ENCODE measurements around the gene ZDHHC11.
"Not testable (repeated sequence)": the region's sequence is repeated elsewhere in the genome, so short reads cannot be mapped to it uniquely, and the experiment has no call there.

The ZDHHC11 gene

DNA sequence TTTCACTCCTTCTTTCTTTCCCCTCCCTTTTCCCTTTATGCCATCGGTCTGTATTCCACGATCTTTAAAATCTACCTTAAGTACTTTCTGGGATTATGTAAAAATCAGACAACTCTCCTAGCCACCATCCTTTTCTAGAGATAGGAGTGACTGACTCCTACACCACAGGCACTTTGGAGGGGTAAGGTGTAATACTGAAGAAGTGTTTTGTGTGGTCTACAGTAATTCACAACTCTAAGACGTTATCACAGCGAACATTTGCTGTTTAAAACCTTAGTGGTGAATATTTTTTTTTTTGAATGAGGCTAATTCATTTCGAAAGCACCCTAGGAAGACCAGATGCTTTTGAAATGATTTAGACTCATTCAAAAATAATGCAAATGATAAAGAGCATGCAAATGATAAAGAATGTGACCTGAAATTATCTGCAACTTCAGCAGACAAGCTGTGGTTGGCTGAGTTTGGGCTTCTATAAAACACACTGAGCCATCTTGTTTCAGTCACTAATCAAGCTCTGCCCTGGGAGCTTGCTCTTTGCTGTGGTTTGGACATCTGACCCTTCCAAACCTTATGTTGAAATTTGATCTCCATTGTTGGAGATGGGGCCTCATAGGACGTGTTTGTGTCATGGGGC is 52.2 kb downstream of the ZDHHC11 start:
- DNase-seq = not testable (repeated sequence)

DNA sequence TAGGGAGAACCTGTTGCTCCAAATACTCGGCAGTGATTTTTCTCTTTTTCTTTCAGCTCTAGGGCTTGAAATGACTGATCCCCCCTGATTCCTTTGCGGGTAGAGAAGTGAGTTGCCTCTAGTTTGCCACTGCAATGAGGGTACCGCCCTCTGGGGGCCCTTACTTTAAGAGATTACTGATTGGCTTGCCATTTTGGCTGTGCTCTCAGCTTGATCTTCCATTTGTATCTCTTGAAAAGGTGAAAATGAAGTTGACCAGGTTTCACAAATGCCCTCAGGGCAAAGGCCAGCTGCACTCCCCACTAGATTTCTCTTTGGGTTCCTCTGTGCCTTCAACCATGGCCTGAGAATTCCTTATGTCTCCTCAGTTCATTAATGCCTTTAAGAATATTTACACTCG is 52.8 kb downstream of the ZDHHC11 start:
- DNase-seq = not testable (repeated sequence)

DNA sequence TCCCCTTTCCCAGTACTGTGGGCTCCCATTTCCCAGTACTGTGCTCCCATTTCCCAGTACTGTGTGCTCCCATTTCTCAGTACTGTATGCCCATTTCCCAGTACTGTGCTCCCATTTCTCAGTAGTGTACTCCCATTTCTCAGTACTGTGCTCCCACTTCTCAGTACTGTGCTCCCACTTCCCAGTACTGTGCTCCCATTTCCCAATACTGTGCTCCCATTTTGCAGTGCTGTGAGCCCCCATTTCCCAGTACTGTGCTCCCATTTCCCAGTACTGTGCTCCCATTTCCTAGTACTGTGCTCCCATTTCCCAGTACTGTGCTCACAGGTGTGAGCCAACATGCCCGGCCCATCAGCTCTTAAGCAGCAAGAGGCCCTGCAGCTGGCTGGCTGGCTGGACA is 54.9 kb downstream of the ZDHHC11 start:
- DNase-seq = not testable (repeated sequence)

DNA sequence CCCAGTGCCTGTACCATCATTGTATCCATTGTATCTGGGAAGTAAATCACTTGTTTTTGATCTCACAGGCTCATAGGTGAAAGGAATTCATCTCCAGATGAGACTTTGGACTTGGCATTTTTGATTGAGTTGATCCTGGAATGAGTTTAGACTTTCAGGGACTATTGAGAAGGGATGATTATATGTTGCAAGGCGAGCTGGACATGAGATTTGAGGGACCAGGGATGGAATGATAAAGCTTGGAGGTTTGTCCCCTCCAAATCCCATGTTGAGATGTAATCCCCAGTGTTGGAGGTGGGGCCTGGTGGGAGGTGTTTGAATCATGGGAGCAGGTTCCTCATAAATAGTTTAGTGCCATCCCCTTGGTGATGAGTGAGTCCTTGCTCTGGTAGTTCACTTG is 55.8 kb downstream of the ZDHHC11 start:
- DNase-seq = not testable (repeated sequence)

DNA sequence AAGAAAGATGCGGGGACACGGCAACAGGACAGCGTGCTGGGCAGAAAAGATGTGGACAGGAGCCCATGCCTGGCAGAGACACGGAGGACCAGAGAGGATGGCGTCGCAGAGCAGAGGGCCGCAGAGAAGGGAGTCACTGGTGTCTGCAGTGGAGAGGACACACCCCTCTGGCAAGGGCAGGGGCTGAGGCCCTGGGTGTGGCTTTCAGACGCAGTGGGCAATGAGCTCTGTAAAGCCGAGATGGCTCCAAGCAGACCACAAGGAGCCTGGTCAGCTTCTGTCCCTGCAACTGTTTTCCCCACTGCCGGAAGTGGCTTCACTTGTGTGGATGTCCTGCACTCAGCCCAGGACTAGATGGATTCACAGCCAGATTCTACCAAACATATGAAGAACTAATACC is 62.1 kb downstream of the ZDHHC11 start:
- not testable (repeated sequence) for DNase-seq

DNA sequence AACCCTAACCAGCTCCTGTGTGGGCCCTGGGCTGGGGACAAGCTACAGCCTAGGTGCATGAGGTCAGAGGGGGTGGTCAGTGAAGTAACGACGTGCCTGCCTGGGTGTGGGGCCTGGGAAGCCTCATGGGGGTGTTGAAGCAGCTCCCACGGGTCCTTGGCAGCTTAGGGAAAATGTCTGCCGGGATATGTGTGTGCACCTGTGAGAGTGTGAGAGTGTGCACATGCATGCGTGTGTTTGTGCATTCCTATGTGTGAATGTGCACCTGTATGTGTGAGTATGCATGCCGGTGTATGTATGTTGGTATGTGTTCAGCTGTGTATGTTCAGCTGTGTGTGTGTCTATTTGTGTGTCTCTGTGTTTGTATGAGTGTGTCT is 62.9 kb downstream of the ZDHHC11 start:
- DNase-seq = not testable (repeated sequence)

DNA sequence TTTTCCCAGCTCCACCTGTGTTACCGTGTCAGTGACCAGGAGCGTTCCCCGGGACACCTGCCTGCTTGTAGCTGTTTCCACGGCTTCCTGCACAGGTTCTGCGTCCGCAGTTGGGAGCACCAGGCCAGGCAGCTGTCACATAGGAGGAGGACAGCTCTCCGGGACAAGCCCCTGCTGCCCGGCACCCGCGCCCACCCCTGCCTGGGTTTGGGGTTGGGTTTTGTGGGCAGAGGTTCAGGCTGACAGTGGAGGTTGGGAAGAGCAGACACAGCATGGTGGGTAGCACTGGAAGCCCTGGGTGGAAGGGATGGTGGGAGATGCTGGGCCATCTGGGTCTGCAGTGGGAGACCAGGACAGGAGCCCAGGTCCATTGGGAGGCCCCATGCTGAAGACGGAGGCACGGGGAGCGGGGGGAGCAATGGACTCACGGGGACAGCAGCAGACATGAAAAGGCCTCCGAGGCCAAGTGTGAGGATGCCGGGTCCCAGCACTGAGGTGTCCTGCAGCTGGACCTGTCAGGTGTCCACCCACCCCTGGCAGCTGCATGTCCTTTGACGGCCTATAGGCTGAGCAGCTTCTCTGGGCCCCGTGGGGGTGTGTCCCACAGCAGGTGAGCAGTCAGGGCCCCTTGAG is 63.4 kb downstream of the ZDHHC11 start:
- DNase-seq = not testable (repeated sequence)

DNA sequence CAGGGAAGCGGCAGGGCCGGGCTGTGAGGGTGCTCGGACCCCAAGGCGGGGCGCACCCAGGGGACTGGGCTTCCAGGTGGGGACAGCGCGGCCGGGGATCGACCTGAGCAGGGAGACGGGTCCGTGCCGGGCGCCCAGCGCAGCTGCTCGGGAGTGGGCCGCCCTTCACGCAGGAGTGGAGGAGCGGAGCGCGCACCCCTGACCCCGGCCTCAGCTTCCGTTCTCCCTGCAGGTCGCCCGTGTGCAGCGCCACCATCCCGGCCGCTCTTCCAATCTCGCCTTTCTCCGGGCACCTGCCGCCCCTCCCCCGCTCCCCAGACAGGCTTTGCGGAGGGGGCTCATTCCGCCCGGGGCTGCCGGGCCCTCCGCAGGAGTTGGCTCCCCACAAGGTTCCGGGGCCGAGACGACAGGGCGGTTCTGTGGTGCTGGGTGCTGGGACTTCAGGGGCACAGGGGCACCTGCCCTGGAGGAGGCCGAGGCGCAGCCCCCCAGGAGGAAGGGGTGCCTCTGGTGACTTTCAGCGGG is 65.5 kb downstream of the ZDHHC11 start:
- not testable (repeated sequence) for DNase-seq

DNA sequence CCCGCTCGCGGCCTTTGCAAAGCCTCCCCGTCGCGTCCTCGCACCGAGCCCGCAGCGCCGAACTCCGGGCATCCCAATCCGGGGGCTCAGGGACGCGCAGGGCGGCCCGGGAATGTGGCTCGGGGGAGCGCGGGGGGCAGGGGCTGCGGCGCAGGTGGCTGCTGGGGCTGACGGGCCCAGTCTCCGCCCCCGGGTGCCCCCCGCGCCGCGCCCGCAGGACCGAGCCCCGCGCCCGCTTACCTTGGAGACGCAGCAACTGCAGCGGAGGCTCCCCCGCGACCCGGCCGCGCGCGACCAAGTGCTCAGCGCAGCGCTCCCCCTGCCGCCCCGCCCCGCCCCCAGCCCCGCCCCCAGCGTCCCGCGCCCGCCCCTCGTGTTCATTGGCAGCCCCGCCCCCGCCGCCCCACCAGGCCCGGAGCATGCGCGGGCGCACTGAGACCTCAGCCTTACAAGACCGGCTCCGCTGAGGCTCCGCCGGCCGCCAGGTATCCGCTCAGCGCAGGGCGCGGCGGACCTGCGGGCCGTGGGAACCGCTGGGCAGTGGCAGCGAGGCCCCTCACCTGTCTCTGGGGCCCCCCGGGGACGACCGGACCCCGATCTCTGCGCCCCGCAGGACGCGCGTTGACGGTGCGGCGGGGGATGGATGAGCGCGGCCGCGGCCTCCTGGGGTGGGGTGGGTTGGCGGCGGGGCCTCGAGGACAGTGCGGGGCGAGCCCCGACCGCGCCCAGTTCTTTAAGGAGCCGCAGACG is 66.2 kb downstream of the ZDHHC11 start, which contains the start of gene ZDHHC11B:
ZDHHC11B (minus strand) TSS at position 302 of the 750 bp plus-strand sequence. CDS start 17,810 bp downstream, outside the sequence.
- DNase-seq = not testable (repeated sequence)

DNA sequence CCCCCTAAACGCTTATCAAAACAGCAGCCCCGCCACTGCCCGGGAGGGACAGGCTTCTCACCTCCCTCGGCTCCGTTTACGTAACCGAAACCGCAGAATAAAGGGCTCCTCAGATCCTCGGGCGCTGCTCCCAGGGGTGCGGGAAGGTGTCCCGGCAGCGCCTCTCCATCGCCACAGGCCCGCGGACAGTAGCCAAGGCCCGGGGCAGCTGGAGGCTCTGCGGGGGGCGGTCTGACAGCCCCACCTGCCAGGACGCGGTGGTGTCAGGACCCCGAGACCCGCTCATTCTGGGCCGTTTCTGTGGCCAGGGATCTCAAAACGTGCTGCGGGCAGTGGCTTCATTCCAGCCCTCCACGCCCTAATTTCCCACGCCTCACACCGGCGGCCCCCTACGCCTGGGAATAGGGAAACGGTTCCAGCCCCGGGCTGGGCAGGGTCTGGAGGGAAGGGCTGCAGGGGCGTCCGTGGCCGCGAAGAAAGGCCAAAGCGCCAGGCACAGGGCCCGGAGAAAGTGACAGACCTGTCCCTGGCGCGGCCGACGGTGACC is 66.8 kb downstream of the ZDHHC11 start:
- not testable (repeated sequence) for DNase-seq

DNA sequence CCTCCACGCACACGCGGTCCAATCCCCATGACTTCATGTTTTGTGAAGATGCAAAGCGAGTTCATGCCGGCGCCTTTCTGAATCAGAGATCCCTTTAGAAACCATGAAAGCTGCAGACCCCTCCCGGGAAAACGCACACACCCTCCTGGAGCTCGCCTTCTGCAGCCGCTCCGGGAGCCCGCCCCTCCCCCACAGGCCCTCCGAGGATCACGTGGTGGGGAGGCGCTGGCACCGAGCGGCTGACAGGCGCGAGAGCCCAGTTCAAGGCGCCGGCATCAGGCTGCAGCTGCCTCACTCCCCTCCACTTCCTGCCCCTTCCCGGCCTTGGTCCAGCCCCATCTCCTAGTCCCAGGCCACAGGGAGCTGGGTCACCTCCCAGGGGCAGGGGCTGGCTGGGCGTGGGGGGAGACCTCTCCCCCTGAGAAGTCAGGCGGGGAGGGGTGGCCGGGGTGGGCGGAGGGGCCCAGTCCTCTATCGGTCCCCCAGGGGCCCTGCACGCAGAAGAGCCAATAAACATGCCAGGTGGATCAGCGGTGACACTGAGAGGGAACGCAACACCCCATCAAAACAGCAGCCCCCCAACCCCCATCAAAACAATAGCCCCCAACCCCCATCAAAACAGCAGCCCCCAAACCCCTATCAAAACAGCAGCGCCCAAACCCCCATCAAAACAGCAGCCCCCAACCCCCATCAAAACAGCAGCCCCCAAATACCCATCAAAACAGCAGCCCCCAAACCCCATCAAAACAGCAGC is 67.6 kb downstream of the ZDHHC11 start:
- not testable (repeated sequence) for DNase-seq

DNA sequence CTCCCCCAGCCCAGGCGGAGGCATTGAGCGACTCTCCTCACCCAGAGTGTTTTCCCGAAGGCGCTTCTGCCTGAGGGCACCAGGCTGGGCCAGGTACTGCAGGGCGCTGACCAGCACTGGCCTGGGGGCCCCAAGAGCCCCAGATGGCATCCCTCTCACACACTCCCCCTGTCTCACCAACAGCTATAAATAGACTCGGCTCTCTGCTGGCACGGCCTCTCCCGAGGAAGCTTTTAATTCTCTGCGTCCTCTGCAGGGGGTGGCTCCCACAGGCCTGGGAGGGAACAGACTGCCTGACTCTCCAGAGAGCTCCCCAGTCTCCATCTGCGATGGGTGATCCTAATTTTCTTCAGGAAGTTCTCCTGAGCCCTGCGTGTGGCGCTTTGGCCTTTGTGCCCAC is 68.4 kb downstream of the ZDHHC11 start:
- not testable (repeated sequence) for DNase-seq

DNA sequence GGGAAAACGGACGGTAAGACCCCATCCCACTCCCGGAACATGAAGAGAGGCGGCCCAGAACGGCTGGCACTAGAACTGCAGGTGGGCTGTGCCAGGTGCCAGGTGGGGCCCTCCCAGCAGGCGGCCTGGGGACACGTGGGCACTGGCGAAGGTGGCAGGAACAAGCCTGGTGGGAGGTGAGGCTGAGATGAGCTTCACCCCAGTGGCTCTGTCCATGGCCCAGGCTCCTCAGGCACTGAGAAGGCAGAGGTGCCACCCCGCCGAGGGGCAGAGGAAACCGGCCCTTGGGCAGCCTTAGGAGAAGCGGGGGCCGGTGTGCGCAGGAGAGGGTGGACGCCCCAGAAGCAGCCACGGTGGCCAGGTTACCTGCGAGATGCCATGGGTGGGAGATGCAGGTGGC is 70.2 kb downstream of the ZDHHC11 start:
- not testable (repeated sequence) for DNase-seq

DNA sequence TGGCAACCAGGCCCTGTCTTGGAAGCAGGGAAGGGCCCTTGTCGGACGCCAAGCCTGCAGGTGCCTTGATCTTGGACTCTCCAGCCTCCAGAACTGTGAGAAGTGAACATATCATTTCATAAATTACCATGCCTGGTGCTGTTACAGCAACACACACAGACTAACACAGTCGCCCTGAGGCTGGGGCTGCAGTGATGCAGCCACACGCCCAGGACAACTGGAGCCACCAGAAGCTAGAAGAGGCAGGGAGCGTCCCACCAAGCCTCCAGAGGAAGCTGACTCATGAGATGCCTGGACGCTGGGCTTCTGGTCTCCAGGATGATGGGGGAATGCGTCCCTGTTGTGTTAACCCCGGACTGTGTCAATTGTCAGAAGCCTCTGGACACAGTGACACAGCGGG is 71.8 kb downstream of the ZDHHC11 start:
- DNase-seq = not testable (repeated sequence)

DNA sequence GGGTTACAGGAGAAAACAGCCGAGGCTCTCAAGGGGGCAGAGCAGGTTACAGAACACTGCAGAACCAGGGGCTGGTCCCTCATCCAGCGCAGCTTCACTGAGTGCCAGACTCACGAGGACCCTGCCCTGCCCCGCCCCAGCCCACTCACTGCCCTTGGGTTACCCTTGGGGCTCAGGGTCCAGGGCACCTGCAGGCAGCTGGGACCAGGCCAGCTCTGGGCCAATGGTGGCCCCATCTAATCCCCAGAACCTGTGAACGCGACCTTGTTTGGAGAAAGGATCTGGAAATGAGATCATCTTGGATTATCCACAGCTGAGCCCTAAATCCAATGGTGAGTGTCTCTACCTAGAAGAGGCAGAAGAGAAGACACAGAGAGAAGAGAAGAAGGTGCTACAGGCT is 72.4 kb downstream of the ZDHHC11 start:
- DNase-seq = not testable (repeated sequence)

DNA sequence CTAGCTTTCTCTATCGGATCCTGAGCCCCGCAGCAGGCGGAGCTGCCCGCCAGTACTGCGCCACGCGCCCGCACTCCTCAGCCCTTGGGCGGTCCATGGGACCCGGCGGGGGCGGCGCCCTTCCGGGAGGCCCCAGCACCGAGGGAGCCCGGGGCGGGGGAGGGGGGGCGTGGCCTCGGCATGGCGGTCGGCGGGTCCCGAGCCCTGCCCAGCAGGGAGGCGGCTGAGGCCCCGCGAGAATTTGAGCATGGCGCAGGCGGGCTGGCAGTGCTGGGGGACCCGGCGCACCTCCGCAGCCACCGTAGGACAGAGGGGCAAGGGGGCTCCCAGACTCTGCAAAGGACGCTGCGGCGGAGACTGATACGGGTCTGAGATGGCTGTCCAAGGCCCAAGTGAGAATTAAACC is 73.0 kb downstream of the ZDHHC11 start:
- no peak for DNase-seq

DNA sequence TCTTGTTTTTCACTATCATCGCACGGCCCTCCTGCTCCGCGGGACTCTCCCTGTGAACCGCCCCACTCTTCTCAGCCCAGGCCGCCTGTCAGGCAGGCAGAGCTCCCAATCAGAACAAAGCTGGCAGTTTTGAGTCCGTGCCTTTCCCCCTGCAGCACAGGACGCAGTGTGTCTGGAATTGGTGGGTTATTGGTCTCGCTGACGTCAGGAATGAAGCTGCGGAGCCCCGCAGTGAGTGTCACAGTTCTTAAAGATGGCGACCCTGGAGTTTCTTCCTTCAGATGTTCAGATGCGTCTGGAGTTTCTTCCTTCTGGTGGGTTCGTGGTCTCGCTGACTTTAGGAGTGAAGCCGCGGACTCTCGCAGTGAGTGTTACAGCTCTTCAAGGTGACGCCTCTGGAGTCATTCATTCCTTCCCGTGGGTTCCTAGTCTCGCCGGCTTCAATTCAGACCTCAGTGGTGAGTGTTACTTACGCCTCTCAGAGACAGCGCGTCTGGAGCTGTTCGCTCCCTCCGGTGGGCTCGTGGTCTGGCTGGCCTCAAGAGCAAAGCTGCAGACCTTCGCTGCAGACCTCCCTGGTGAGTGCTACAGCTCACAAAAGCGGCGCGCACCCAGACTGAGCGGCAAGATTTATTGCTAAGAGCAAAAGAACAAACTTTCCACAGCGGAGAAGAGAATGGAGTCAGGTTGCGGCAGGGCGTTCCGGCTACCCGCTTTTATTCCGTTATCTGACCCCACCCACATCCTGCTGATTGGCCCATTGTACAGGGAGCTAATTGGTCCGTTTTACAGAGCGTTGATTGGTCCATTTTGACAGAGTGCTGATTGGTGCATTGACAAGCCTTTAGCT is 73.7 kb downstream of the ZDHHC11 start:
- no peak for DNase-seq

DNA sequence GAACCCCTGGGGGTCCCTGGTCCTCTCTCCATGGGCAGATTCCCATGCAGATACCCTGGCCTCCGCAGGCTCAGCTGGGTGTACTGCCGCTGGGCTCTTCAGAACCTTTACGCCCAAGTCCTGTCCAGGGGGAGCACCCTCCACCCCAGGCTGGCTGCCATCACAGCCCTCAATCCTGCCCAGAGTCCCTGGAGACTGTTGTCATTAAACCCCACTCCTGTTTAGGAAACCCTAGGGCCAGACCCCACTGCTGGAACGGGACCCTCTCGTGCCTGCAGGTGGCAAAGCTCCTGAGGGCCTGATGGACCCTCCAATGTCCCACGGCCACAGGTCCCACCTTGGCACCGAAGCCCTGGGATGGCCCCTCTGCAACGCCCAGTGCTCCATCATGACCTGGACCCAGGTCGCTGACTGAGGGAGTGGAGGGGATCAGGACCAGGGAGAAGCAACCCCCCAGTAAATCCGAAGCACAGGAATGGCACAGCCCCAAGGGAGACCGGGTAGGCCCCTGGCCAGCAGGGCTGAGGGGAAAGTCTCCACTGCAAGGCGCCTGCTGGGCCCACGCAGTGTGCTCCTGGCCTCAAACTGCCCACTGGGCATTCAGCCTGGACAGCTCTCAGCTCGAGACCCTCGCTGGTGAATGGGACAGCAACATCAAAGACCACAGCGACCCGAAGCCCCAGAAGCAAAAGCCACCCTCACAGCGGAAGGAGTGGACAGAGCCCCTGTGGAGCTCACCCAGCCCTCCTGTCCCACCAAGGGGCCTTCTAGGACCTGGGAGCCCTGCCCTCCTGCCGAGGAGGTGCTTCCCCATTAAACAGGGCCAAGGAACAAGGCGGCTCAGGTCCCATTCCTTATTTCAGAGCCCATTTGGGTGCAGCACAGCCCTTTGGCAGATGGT is 74.6 kb downstream of the ZDHHC11 start:
- no peak for DNase-seq

DNA sequence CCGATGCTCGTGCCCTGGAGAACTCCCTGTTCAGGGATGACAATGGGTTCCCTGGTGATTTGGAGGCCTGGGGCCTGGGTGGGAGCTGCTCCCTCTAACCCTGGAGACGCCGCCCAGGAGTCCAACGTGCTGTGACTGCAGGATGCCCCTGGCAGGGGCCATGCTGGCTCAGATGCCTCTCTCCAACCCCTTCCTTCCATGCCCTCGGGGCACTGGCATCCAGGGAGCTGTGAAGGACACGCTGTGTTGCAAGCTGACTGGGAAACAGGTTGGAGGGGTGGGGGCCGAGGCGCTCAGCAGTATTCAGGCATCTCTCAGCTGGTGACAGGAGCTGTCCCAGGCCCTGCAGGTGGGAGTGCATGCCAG is 75.2 kb downstream of the ZDHHC11 start:
- not testable (repeated sequence) for DNase-seq

DNA sequence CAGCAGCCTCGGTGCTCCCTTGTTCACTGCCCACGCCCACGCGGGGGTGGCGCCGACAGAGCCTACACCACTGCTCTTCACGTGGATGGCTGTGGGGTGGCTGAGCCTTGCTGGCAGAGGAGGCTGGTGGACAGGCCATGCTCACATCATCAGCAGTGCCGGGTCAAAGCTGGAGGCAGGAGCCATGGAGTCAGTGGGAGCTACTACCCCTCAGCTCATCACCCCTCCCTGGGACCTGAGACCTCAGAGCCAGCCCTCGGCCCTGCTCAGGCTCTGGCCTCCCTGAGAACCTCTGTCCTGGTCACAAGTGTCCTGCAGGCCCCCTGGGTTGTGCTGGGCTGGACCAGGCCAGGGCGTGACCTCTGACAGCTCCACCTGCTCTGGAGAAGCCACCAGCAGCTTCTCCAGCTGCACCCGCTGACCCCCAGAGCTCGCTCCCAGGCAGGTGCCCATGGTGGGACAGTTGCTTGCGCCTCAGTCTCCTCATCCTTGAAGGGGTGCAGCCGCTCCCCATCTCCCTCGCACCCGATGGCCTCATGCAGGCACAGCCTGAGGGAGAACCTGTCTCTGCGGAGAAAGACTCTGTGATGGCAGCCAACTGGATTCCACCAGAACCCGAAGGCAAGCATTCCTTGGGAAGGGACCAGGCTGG is 75.8 kb downstream of the ZDHHC11 start:
- DNase-seq = not testable (repeated sequence)

Data from KG1 (cell line).